K562 (cell line): ENCODE results near the gene GALM. TPM values are rescaled to one million over a fixed set of nuclear protein-coding genes. Genes with fewer than 3 reads are reported as not detected.

Experiments
- ADNP ChIP-seq: fragments of 200-800 bp; sonication (Bioruptor generic); IDR thresholded peaks from 2 replicates; pipeline ENCODE4 v1.6.1; 2016; ENCODE audit warnings: missing genetic modification characterization, missing compliant biosample characterization
- ELF2 ChIP-seq: fragments of 250-450 bp; sonication (Bioruptor Pico); IDR thresholded peaks from 2 replicates; pipeline ENCODE4 v1.5.0; 2021; ENCODE audit warnings: mild to moderate bottlenecking
- EZH2 ChIP-seq: IDR thresholded peaks from 2 replicates; pipeline ENCODE4 v1.6.1; 2012; ENCODE audit warnings: low read depth, mild to moderate bottlenecking, inconsistent platforms, low read length, borderline replicate concordance
- RBM15 ChIP-seq: fragments of 200-400 bp; formaldehyde crosslinking; IDR thresholded peaks from 2 replicates; pipeline ENCODE4 v1.6.1; 2018; ENCODE audit warnings: mild to moderate bottlenecking, low read length, moderate library complexity; ENCODE audit not compliant: insufficient read depth
- TEAD4 ChIP-seq, 2 experiments: sonication (generic) in 1 of 2; formaldehyde crosslinking in 1 of 2; IDR thresholded peaks; 2 replicates each; pipeline versions ENCODE4 v1.6.1 to v1.8.0; 2012 to 2022; ENCODE audit warnings: borderline replicate concordance in 1 of 2, inconsistent platforms in 1 of 2, low read length in 1 of 2, mild to moderate bottlenecking in 1 of 2, missing genetic modification reagents in 1 of 2
- ZKSCAN1 ChIP-seq: fragments of 150-350 bp; IDR thresholded peaks from 2 replicates; pipeline ENCODE4 v1.6.1; 2016; ENCODE audit warnings: low read depth, low read length
- ZNF24 ChIP-seq: fragments of 450-650 bp; IDR thresholded peaks from 2 replicates; pipeline ENCODE4 v1.6.1; 2016
- polyA plus RNA-seq, 8 experiments: library from polyadenylated mRNA; depleted of rRNA in 4 of 8; stranded (reverse) in 5 of 8; unstranded in 3 of 8; fragments of >200 nt; fragmentation: Nextera tagmentation in 2 of 8; fragmentation: Illumina TruSeq in 1 of 8; extraction: Ambion mirVana in 2 of 8; extraction: Trizol in 1 of 8; gene quantifications; 2 replicates each; pipeline versions ENCODE4 v1.2.1 to v1.2.3, GENCODE V29; 2011 to 2014; ENCODE audit warnings: inconsistent platforms in 1 of 8, missing spikeins in 1 of 8
- total RNA-seq, 7 experiments: library from RNA; depleted of rRNA in 6 of 7; stranded (reverse); fragments of >200 nt in 6 of 7; fragmentation: Illumina TruSeq in 2 of 7; extraction: Trizol in 2 of 7; gene quantifications; 2 replicates each; pipeline versions ENCODE4 v1.2.1 to v1.2.3, GENCODE V29; 2011 to 2021; ENCODE audit warnings: low replicate concordance in 1 of 7
- TF ChIP-seq, protein P1 (sequence below): fragments of 450-650 bp; IDR thresholded peaks from 2 replicates; pipeline ENCODE4 v1.6.1; 2016; ENCODE audit warnings: mild to moderate bottlenecking, moderate library complexity
- TF ChIP-seq, protein P2 (sequence below): sonication (generic); formaldehyde crosslinking; IDR thresholded peaks from 2 replicates; pipeline ENCODE4 v1.8.1; 2023; ENCODE audit warnings: mild to moderate bottlenecking, missing genetic modification reagents

GALM gene
- total and polyA plus RNA-seq, 9 of the 15 experiments (the other 6 are each of a cell fraction or from before 2014, with no cell fraction given), result 22.1 to 51.7 (median 27.9) TPM

DNA sequence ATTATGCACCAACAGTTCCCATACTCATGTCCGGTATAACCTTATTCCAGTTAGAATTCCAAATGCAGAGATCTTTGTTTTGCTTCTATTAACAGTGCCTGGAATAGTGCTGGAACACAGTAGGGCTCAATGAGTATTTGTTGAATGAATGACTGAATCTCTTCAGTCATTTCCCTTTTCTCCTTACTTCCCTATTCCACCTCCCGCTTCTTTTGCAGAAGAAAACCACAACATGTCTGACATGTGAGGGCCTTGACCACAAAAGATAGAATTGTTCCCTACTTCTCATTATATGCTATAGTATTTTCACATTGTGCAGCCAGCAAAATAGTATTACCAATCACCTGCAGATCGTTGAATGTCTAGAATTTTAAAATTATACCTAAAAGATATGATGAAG, 43.7 kb upstream of the GALM start (continued):
- TF ChIP-seq, protein P1, sequence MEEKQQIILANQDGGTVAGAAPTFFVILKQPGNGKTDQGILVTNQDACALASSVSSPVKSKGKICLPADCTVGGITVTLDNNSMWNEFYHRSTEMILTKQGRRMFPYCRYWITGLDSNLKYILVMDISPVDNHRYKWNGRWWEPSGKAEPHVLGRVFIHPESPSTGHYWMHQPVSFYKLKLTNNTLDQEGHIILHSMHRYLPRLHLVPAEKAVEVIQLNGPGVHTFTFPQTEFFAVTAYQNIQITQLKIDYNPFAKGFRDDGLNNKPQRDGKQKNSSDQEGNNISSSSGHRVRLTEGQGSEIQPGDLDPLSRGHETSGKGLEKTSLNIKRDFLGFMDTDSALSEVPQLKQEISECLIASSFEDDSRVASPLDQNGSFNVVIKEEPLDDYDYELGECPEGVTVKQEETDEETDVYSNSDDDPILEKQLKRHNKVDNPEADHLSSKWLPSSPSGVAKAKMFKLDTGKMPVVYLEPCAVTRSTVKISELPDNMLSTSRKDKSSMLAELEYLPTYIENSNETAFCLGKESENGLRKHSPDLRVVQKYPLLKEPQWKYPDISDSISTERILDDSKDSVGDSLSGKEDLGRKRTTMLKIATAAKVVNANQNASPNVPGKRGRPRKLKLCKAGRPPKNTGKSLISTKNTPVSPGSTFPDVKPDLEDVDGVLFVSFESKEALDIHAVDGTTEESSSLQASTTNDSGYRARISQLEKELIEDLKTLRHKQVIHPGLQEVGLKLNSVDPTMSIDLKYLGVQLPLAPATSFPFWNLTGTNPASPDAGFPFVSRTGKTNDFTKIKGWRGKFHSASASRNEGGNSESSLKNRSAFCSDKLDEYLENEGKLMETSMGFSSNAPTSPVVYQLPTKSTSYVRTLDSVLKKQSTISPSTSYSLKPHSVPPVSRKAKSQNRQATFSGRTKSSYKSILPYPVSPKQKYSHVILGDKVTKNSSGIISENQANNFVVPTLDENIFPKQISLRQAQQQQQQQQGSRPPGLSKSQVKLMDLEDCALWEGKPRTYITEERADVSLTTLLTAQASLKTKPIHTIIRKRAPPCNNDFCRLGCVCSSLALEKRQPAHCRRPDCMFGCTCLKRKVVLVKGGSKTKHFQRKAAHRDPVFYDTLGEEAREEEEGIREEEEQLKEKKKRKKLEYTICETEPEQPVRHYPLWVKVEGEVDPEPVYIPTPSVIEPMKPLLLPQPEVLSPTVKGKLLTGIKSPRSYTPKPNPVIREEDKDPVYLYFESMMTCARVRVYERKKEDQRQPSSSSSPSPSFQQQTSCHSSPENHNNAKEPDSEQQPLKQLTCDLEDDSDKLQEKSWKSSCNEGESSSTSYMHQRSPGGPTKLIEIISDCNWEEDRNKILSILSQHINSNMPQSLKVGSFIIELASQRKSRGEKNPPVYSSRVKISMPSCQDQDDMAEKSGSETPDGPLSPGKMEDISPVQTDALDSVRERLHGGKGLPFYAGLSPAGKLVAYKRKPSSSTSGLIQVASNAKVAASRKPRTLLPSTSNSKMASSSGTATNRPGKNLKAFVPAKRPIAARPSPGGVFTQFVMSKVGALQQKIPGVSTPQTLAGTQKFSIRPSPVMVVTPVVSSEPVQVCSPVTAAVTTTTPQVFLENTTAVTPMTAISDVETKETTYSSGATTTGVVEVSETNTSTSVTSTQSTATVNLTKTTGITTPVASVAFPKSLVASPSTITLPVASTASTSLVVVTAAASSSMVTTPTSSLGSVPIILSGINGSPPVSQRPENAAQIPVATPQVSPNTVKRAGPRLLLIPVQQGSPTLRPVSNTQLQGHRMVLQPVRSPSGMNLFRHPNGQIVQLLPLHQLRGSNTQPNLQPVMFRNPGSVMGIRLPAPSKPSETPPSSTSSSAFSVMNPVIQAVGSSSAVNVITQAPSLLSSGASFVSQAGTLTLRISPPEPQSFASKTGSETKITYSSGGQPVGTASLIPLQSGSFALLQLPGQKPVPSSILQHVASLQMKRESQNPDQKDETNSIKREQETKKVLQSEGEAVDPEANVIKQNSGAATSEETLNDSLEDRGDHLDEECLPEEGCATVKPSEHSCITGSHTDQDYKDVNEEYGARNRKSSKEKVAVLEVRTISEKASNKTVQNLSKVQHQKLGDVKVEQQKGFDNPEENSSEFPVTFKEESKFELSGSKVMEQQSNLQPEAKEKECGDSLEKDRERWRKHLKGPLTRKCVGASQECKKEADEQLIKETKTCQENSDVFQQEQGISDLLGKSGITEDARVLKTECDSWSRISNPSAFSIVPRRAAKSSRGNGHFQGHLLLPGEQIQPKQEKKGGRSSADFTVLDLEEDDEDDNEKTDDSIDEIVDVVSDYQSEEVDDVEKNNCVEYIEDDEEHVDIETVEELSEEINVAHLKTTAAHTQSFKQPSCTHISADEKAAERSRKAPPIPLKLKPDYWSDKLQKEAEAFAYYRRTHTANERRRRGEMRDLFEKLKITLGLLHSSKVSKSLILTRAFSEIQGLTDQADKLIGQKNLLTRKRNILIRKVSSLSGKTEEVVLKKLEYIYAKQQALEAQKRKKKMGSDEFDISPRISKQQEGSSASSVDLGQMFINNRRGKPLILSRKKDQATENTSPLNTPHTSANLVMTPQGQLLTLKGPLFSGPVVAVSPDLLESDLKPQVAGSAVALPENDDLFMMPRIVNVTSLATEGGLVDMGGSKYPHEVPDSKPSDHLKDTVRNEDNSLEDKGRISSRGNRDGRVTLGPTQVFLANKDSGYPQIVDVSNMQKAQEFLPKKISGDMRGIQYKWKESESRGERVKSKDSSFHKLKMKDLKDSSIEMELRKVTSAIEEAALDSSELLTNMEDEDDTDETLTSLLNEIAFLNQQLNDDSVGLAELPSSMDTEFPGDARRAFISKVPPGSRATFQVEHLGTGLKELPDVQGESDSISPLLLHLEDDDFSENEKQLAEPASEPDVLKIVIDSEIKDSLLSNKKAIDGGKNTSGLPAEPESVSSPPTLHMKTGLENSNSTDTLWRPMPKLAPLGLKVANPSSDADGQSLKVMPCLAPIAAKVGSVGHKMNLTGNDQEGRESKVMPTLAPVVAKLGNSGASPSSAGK, result peak; percentile 66
- TF ChIP-seq ZKSCAN1 (peak; percentile 95), EZH2 (no peak), ZNF24 (peak; percentile 95), ELF2 (CRISPR knock-in tag) (peak; percentile 46; the same call in 1 of the 2 replicates), ADNP (tag) (0 out of 2 replicates have a peak, but pooled peaks have one; percentile 6), TEAD4 (IDR thresholded peaks at IDR 0.05; ENCODE audit: low read length) (peak; percentile 49; the same call in 1 of the 2 replicates), TEAD4 (CRISPR knock-in tag; IDR thresholded peaks at IDR 0.05; ENCODE audit: borderline replicate concordance) (no peak), RBM15 (no peak)
- TF ChIP-seq, protein P2, sequence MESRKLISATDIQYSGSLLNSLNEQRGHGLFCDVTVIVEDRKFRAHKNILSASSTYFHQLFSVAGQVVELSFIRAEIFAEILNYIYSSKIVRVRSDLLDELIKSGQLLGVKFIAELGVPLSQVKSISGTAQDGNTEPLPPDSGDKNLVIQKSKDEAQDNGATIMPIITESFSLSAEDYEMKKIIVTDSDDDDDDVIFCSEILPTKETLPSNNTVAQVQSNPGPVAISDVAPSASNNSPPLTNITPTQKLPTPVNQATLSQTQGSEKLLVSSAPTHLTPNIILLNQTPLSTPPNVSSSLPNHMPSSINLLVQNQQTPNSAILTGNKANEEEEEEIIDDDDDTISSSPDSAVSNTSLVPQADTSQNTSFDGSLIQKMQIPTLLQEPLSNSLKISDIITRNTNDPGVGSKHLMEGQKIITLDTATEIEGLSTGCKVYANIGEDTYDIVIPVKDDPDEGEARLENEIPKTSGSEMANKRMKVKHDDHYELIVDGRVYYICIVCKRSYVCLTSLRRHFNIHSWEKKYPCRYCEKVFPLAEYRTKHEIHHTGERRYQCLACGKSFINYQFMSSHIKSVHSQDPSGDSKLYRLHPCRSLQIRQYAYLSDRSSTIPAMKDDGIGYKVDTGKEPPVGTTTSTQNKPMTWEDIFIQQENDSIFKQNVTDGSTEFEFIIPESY (CRISPR knock-in tag), result 0 out of 2 replicates have a peak, but pooled peaks have one; percentile 12
